ENCODE measurements around the gene CYB5RL.

DNA sequence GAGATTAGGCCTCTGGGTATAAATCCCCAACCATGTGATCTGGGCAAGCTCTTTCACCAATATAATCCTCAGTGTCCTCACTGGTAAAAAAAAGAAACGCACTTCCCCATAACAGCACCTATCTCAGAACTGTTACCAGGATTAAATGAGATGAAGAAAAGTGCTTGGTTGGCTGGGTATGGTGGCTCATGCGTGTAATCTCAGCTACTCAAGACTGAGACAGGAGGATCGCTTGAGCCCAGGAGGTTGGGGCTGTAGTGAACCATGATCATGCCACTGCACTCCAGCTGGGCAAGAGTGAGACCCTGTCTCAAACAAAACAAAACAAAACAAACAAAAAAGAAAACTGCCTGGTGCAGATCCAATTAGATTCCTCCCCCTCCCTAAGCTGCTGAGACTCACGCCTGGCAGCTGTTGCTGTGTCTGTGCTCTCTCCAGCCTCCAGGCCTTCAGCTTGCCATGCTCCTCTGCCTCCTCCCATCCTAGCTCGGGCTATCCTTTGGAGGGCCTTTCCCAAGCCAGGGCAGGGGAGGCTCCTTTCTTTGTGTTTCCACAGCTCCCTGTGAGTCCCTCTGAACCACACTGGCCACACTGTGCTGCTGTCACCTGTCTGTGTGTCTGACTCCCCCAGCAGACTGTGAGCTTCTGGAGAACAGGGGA is 19.0 kb downstream of the CYB5RL start:
- TF ChIP-seq, protein P1, sequence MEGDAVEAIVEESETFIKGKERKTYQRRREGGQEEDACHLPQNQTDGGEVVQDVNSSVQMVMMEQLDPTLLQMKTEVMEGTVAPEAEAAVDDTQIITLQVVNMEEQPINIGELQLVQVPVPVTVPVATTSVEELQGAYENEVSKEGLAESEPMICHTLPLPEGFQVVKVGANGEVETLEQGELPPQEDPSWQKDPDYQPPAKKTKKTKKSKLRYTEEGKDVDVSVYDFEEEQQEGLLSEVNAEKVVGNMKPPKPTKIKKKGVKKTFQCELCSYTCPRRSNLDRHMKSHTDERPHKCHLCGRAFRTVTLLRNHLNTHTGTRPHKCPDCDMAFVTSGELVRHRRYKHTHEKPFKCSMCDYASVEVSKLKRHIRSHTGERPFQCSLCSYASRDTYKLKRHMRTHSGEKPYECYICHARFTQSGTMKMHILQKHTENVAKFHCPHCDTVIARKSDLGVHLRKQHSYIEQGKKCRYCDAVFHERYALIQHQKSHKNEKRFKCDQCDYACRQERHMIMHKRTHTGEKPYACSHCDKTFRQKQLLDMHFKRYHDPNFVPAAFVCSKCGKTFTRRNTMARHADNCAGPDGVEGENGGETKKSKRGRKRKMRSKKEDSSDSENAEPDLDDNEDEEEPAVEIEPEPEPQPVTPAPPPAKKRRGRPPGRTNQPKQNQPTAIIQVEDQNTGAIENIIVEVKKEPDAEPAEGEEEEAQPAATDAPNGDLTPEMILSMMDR (IDR thresholded peaks at IDR 0.05): no peak
- TF ChIP-seq POLR2A (IDR thresholded peaks at IDR 0.05): no peak
- no peak for TF ChIP-seq POLR2AphosphoS5 (IDR thresholded peaks at IDR 0.05)

Measured in sigmoid colon (tissue), 4 donors.